ENCODE measurements around the gene MICAL2.

The MICAL2 gene

DNA sequence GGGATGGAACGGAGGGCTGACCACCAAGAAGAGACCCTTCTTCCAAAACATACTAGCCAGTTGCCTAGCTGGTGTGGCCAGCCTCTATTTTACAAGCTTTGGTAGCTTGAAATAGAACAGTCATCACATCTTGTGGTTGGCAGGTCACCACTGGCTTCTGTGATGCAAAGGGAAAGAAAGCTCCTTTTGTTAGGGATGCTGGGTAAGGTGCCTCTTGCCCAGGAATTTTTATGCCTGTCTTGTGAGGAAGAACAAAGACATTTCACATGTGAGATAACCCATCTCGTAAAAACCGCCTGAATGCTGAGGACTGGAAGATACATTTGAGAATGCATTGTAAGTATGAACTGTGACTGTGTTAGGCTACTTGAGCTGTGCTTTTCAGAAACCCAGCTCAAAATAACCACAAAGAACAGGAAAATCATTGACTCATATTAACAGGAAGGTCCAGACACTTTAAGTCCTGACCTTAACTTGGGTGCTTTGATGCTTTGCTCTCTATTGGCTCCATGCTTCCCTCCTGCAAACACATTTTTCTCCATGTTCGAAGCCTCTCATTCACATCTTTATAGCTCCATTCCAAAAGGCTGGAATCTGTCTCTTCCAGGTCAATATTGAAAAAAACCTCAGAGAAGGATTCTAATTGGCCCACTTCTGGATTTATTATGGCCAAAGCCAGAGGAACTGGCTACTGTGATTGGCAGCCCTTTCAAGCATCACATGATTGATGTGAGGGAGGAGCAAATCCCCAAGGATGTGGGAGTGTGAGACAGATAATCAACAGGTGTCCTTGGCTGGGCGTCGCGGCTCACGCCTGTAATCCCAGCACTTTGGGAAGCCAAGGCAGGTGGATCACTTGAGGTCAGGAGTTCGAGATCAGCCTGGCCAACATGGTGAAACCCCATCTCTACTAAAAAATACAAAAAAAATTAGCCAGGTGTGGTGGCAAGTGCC lies 53.9 kb downstream of the MICAL2 start:
- Histone ChIP-seq H3K27me3 (replicated peaks in 2 of 5; ENCODE audit: control insufficient read depth in 4 of 5, insufficient read depth in 5 of 5, low read length in 4 of 5) (no peaks in the 10 kb centered on the region), H3K4me1 (ENCODE audit: control extremely low read depth in 1 of 4, control insufficient read depth in 4 of 4, insufficient read depth in 4 of 4, low read length in 3 of 4) (peaks cover 0 to 28% (median 6%) of the 10 kb centered on the region in 4 experiments), H3K9me3 (ENCODE audit: control extremely low read depth in 1 of 5, control insufficient read depth in 4 of 5, insufficient read depth in 2 of 5, low read depth in 1 of 5, low read length in 4 of 5) (no peaks in the 10 kb centered on the region), H3K36me3 (ENCODE audit: control insufficient read depth in 4 of 4, insufficient read depth in 4 of 4, low read length in 3 of 4) (peaks cover 0 to 5% (median 0%) of the 10 kb centered on the region in 4 experiments), H3K27ac (ENCODE audit: insufficient read depth in 1 of 2, low read depth in 1 of 2, low read length in 2 of 2, poor library complexity in 1 of 2, severe bottlenecking in 2 of 2) (no peak overlapping the region), H3K4me3 (ENCODE audit: control insufficient read depth in 1 of 7, extremely low read depth in 1 of 7, insufficient read depth in 4 of 7, low read depth in 2 of 7, low read length in 6 of 7) (no peak overlapping the region)
- ChIA-PET POLR2A (no interaction called here), CTCF (interaction anchor here (1.3 to 3.1 kb wide), 6 partner anchors 9 to 116 kb away, joined by 3 to 13 read pairs (median 5); no protein-coding TSS in a partner anchor)
- DNase-seq = no peak
- WGBS (ENCODE audit: insufficient coverage) = 100% methylated on average over 3 of the region's 9 CpGs

DNA sequence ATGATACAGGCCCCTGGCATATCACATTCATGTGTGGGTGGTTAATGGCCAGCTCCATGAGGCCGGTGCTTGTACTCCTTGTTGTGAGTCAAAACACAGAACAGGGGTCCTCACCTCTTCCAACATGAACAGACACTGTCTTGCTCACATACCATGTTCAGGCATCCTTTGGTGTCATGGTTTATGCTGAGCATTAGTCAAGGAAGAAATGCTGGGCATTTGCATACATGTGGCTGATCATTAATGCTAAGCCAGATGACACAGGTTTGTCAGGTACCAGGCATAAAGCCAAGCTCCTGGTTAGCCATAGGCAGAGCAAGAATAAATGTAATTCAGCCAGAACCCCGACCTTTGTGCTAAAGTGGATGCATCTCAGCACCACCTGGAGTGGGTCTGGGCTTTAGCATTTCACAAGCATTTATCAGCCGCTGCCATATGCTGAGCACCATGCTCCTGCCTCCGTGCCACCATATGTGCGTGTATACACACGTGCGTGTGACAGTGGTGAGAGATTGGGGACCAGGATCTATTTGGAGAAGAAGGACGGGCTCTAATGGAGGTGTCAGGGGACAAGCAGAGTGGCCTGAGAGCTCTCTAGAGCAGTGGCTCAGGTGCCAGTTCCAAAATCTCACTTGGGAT lies 55.0 kb downstream of the MICAL2 start:
- peaks cover 0 to 5% (median 0%) of the 10 kb centered on the region in 4 experiments for H3K36me3 ChIP-seq (ENCODE audit: control insufficient read depth in 4 of 4, insufficient read depth in 4 of 4, low read length in 3 of 4)
- no peak for DNase-seq
- no peaks in the 10 kb centered on the region for H3K27me3 ChIP-seq (replicated peaks in 2 of 5; ENCODE audit: control insufficient read depth in 4 of 5, insufficient read depth in 5 of 5, low read length in 4 of 5)
- CTCF ChIA-PET = interaction anchor here (1.5 to 3.1 kb wide), 2 partner anchors 13 to 14 kb away, joined by 3 to 13 read pairs; no protein-coding TSS in a partner anchor
- no peaks in the 10 kb centered on the region for H3K9me3 ChIP-seq (ENCODE audit: control extremely low read depth in 1 of 5, control insufficient read depth in 4 of 5, insufficient read depth in 2 of 5, low read depth in 1 of 5, low read length in 4 of 5)
- H3K4me3 ChIP-seq (ENCODE audit: control insufficient read depth in 1 of 7, extremely low read depth in 1 of 7, insufficient read depth in 4 of 7, low read depth in 2 of 7, low read length in 6 of 7) = no peak overlapping the region
- peaks cover 0 to 20% (median 6%) of the 10 kb centered on the region in 4 experiments for H3K4me1 ChIP-seq (ENCODE audit: control extremely low read depth in 1 of 4, control insufficient read depth in 4 of 4, insufficient read depth in 4 of 4, low read length in 3 of 4)
- 96% methylated on average over 8 of the region's 8 CpGs for WGBS (ENCODE audit: insufficient coverage)
- POLR2A ChIA-PET = no interaction called here
- no peak overlapping the region for H3K27ac ChIP-seq (ENCODE audit: insufficient read depth in 1 of 2, low read depth in 1 of 2, low read length in 2 of 2, poor library complexity in 1 of 2, severe bottlenecking in 2 of 2)

DNA sequence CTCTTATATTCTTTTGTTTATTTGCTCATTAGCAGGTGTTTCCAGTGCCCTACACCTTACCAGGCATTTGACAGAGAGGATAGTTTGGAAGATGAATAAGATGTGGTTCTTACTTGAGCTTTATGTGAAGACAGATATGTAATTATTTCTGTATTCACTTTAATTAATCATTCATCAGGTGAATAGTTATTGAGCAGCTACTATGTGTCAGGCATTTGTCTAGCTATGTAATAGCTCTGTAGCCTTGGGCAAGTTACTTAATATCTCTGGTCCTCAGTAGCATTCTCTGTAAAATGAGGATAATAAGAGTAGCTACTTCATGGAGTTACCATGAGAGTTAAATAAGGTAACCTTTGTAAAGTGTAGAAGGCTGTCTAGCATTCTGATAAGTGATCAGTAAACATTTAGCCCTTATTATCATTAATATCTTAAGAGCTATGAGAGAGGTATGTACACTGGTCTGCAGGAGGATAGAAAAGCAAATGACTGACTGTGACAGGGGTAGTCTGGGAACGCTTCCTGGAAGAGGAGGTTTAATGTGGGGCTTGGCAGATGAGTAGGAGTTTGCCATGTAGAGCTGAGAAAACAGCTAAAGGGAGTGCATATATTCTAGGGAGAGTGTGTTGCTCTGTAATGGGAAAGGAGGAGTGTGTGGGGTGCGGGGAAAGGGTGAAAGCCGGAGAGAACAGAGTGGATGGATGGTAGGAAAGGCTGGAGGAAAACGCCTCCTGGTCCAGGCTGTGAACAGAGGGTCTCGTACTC lies 56.1 kb downstream of the MICAL2 start:
- no peak overlapping the region for H3K27ac ChIP-seq (ENCODE audit: insufficient read depth in 1 of 2, low read depth in 1 of 2, low read length in 2 of 2, poor library complexity in 1 of 2, severe bottlenecking in 2 of 2)
- peaks cover 0 to 20% (median 6%) of the 10 kb centered on the region in 4 experiments for H3K4me1 ChIP-seq (ENCODE audit: control extremely low read depth in 1 of 4, control insufficient read depth in 4 of 4, insufficient read depth in 4 of 4, low read length in 3 of 4)
- ChIA-PET POLR2A (no interaction called here), CTCF (interaction anchor here (0.9 to 1.5 kb wide), 6 partner anchors 8 to 74 kb away, joined by 3 to 5 read pairs (median 3); no protein-coding TSS in a partner anchor)
- no peaks in the 10 kb centered on the region for H3K9me3 ChIP-seq (ENCODE audit: control extremely low read depth in 1 of 5, control insufficient read depth in 4 of 5, insufficient read depth in 2 of 5, low read depth in 1 of 5, low read length in 4 of 5)
- no peaks in the 10 kb centered on the region for H3K27me3 ChIP-seq (replicated peaks in 2 of 5; ENCODE audit: control insufficient read depth in 4 of 5, insufficient read depth in 5 of 5, low read length in 4 of 5)
- H3K36me3 ChIP-seq (ENCODE audit: control insufficient read depth in 4 of 4, insufficient read depth in 4 of 4, low read length in 3 of 4) = peaks cover 0 to 5% (median 0%) of the 10 kb centered on the region in 4 experiments
- H3K4me3 ChIP-seq (ENCODE audit: control insufficient read depth in 1 of 7, extremely low read depth in 1 of 7, insufficient read depth in 4 of 7, low read depth in 2 of 7, low read length in 6 of 7) = no peak overlapping the region
- DNase-seq = no peak
- WGBS (ENCODE audit: insufficient coverage) = 100% methylated on average over 5 of the region's 5 CpGs

DNA sequence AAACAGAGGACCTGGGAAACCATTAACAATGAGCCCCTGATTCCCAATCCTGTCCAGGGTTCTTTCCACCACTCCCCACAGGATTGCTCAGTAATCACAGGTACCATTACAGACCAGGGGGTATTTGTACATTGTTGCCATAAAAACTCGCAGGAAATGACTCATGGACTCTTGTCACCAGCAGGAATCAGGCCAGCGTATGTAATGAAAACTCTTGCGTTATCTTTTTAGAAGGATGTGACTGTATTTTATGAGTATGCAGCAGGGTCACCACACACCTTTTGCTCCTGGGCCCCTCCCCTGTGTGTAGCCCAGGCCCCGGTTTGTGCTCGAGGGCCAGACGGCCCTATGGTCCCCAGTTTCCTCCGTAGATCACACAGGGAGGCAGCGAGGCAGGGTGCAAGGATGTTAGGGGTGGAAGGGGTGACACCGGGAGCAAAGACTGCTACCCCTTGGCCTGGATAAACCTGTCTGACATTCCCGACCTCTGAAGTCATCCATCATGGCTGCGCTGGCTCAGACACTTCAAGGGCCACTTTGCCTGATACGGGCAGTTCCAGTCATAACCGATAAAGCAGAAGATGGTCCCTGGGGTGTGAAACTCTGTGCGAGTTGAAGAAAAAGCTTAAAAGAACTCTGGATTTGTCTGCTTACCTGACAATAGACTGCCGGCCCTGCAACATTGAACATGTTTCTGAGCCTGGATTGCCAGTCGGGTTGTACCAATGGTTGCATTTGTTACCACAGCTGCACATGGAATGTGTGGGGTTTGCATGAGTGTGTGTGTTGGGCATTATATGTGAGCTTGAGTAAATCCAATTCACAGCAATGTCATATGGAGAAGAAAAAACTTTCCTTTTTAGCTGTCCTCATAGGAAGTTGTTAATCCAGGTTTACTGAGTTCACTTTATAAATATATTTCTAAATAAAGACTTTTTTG lies 56.9 kb downstream of the MICAL2 start:
- ChIA-PET POLR2A (no interaction called here), CTCF (interaction anchor here (0.9 to 1.5 kb wide), 6 partner anchors 7 to 73 kb away, joined by 3 to 5 read pairs (median 3); no protein-coding TSS in a partner anchor)
- H3K27me3 ChIP-seq (replicated peaks in 2 of 5; ENCODE audit: control insufficient read depth in 4 of 5, insufficient read depth in 5 of 5, low read length in 4 of 5) = no peaks in the 10 kb centered on the region
- no peak overlapping the region for H3K27ac ChIP-seq (ENCODE audit: insufficient read depth in 1 of 2, low read depth in 1 of 2, low read length in 2 of 2, poor library complexity in 1 of 2, severe bottlenecking in 2 of 2)
- peaks cover 0 to 5% (median 0%) of the 10 kb centered on the region in 4 experiments for H3K36me3 ChIP-seq (ENCODE audit: control insufficient read depth in 4 of 4, insufficient read depth in 4 of 4, low read length in 3 of 4)
- peaks cover 0 to 4% (median 0%) of the 10 kb centered on the region in 5 experiments for H3K9me3 ChIP-seq (ENCODE audit: control extremely low read depth in 1 of 5, control insufficient read depth in 4 of 5, insufficient read depth in 2 of 5, low read depth in 1 of 5, low read length in 4 of 5)
- DNase-seq = peak; percentile 50 to 86 (median 80)
- 87% methylated on average over 10 of the region's 16 CpGs for WGBS (ENCODE audit: insufficient coverage)
- H3K4me3 ChIP-seq (ENCODE audit: control insufficient read depth in 1 of 7, extremely low read depth in 1 of 7, insufficient read depth in 4 of 7, low read depth in 2 of 7, low read length in 6 of 7) = no peak overlapping the region
- H3K4me1 ChIP-seq (ENCODE audit: control extremely low read depth in 1 of 4, control insufficient read depth in 4 of 4, insufficient read depth in 4 of 4, low read length in 3 of 4) = peaks cover 0 to 20% (median 6%) of the 10 kb centered on the region in 4 experiments

DNA sequence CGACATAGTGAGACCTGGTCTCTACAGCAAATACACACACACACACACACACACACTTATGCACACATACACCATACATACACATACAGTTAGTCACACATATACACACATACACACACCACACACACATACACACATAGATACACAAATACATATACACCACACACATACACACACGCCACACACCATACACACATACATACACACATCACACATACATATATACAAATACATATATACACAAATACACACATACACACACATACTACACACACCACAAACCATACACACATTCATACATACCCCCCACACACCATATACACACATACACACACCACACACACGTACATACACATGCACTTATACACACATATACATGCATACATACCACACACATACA lies 57.7 kb downstream of the MICAL2 start:
- H3K36me3 ChIP-seq (ENCODE audit: control insufficient read depth in 4 of 4, insufficient read depth in 4 of 4, low read length in 3 of 4) = peaks cover 0 to 2% (median 0%) of the 10 kb centered on the region in 4 experiments
- ChIA-PET CTCF (no interaction called here), POLR2A (no interaction called here)
- no peak overlapping the region for H3K4me3 ChIP-seq (ENCODE audit: control insufficient read depth in 1 of 7, extremely low read depth in 1 of 7, insufficient read depth in 4 of 7, low read depth in 2 of 7, low read length in 6 of 7)
- H3K4me1 ChIP-seq (ENCODE audit: control extremely low read depth in 1 of 4, control insufficient read depth in 4 of 4, insufficient read depth in 4 of 4, low read length in 3 of 4) = peaks cover 0 to 23% (median 6%) of the 10 kb centered on the region in 4 experiments
- 100% methylated on average over 1 of the region's 3 CpGs for WGBS (ENCODE audit: insufficient coverage)
- H3K27ac ChIP-seq (ENCODE audit: insufficient read depth in 1 of 2, low read depth in 1 of 2, low read length in 2 of 2, poor library complexity in 1 of 2, severe bottlenecking in 2 of 2) = no peak overlapping the region
- DNase-seq = no peak
- H3K9me3 ChIP-seq (ENCODE audit: control extremely low read depth in 1 of 5, control insufficient read depth in 4 of 5, insufficient read depth in 2 of 5, low read depth in 1 of 5, low read length in 4 of 5) = peaks cover 0 to 4% (median 0%) of the 10 kb centered on the region in 5 experiments
- H3K27me3 ChIP-seq (replicated peaks in 2 of 5; ENCODE audit: control insufficient read depth in 4 of 5, insufficient read depth in 5 of 5, low read length in 4 of 5) = no peaks in the 10 kb centered on the region

DNA sequence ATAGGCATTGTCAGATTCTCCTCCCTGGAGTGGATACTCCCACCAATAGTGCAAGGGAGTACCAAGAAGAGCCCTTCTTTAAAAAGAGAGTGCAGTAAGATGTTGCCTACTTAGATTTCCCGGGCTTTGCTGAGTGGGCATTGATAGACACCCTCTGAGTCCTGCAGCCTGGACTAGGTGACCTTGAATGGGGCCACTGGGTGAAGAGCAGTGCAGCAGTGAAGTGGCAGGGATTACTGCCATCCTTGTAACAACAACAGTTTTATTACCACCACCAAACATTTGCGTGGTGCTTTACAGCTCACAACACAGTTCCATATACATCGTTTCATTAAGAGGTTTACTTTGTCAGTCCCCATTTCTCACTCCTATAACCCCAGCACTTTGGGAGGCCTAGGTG lies 59.4 kb downstream of the MICAL2 start:
- peaks cover 0 to 4% (median 0%) of the 10 kb centered on the region in 5 experiments for H3K9me3 ChIP-seq (ENCODE audit: control extremely low read depth in 1 of 5, control insufficient read depth in 4 of 5, insufficient read depth in 2 of 5, low read depth in 1 of 5, low read length in 4 of 5)
- no peak for DNase-seq
- H3K36me3 ChIP-seq (ENCODE audit: control insufficient read depth in 4 of 4, insufficient read depth in 4 of 4, low read length in 3 of 4) = no peaks in the 10 kb centered on the region
- 93% methylated on average over 3 of the region's 3 CpGs for WGBS (ENCODE audit: insufficient coverage)
- peaks cover 6 to 26% (median 12%) of the 10 kb centered on the region in 4 experiments for H3K4me1 ChIP-seq (ENCODE audit: control extremely low read depth in 1 of 4, control insufficient read depth in 4 of 4, insufficient read depth in 4 of 4, low read length in 3 of 4)
- H3K27ac ChIP-seq (ENCODE audit: insufficient read depth in 1 of 2, low read depth in 1 of 2, low read length in 2 of 2, poor library complexity in 1 of 2, severe bottlenecking in 2 of 2) = no peak overlapping the region
- CTCF ChIA-PET = no interaction called here
- POLR2A ChIA-PET = no interaction called here
- H3K27me3 ChIP-seq (replicated peaks in 2 of 5; ENCODE audit: control insufficient read depth in 4 of 5, insufficient read depth in 5 of 5, low read length in 4 of 5) = no peaks in the 10 kb centered on the region
- H3K4me3 ChIP-seq (ENCODE audit: control insufficient read depth in 1 of 7, extremely low read depth in 1 of 7, insufficient read depth in 4 of 7, low read depth in 2 of 7, low read length in 6 of 7) = no peak overlapping the region

Data from common myeloid progenitor, CD34-positive (primary cell).